Kidney (tissue), 14 donors: ENCODE results near the gene ACTN3. TPM values are rescaled to one million over a fixed set of nuclear protein-coding genes. Genes with fewer than 3 reads are reported as not detected.
"Not testable (repeated sequence)": the region's sequence is repeated elsewhere in the genome, so short reads cannot be mapped to it uniquely, and the experiment has no call there.

Experiments used
- DNase-seq, 5 donors: peaks; one replicate each; pipeline ENCODE4 v3.0.0-alpha.2; 2013 to 2020
- FAIRE-seq: peaks from 2 replicates; lab custom pipeline; 2012; peaks lifted over from hg19 to GRCh38; lab: Jason Lieb, UNC
- H3K27ac ChIP-seq, 2 donors: one replicate each; pipeline ENCODE4 v1.7.0; 2013; ENCODE audit warnings: low read depth in 2 of 2, low read length in 2 of 2, inconsistent platforms in 1 of 2
- H3K27me3 ChIP-seq: one replicate; pipeline ENCODE4 v1.7.1; 2013; ENCODE audit warnings: low read length, inconsistent platforms; ENCODE audit not compliant: control insufficient read depth, insufficient read depth
- H3K36me3 ChIP-seq, 3 donors: one replicate each; pipeline versions ENCODE4 v1.7.0 to v1.7.1; 2013; ENCODE audit warnings: low read length in 3 of 3, control low read depth in 1 of 3, inconsistent platforms in 1 of 3; ENCODE audit not compliant: insufficient read depth in 3 of 3, control insufficient read depth in 2 of 3
- H3K4me1 ChIP-seq, 3 donors: one replicate each; pipeline versions ENCODE4 v1.7.0 to v1.7.1; 2013; ENCODE audit warnings: low read length in 3 of 3, inconsistent platforms in 1 of 3, low read depth in 1 of 3; ENCODE audit not compliant: control insufficient read depth in 2 of 3, insufficient read depth in 2 of 3
- H3K4me3 ChIP-seq, 3 donors: one replicate each; pipeline versions ENCODE4 v1.7.0 to v1.8.1; 2013; ENCODE audit warnings: low read length in 3 of 3, control low read depth in 1 of 3, inconsistent platforms in 1 of 3
- H3K9ac ChIP-seq, 3 donors: one replicate each; pipeline versions ENCODE4 v1.7.0 to v1.7.1; 2013; ENCODE audit warnings: low read length in 3 of 3, control low read depth in 1 of 3, inconsistent platforms in 1 of 3
- H3K9me3 ChIP-seq, 3 donors: one replicate each; pipeline versions ENCODE4 v1.7.0 to v1.7.1; 2013; ENCODE audit warnings: low read length in 3 of 3, control low read depth in 1 of 3, inconsistent platforms in 1 of 3; ENCODE audit not compliant: control insufficient read depth in 2 of 3, insufficient read depth in 1 of 3
- intact Hi-C: fragments of 100-400 bp; cut with DNase I; formaldehyde crosslinking; loops from one replicate; pipeline ENCODE4 v1.11.1; 2022
- polyA plus RNA-seq: library from polyadenylated mRNA; stranded (reverse); fragments of 350-450 nt; fragmentation: Illumina TruSeq; extraction: RNeasy Lipid Tissue Mini Kit (QIAGEN cat#74804); gene quantifications from one replicate; pipeline ENCODE4 v1.2.3, GENCODE V29; 2014; ENCODE audit warnings: low read depth, low replicate concordance; ENCODE audit not compliant: insufficient read depth
- total RNA-seq: library from RNA; stranded (reverse); fragmentation: NEBNext Ultra II Directional; extraction: Animal tissue kit (Norgen Biotek cat#: 25700); gene quantifications from one replicate; pipeline ENCODE4 v1.2.1, GENCODE V29; 2021
- TF ChIP-seq, protein P1 (sequence below): IDR thresholded peaks from 3 replicates; pipeline ENCODE4 v1.5.1; 2012; ENCODE audit warnings: mild to moderate bottlenecking, moderate library complexity, borderline replicate concordance; ENCODE audit not compliant: insufficient read depth; ENCODE audit errors: extremely low read depth
- donor health status: control.
- donor health status: control.
- donor health status: control.
- donor health status: control.
- donor health status: control.
- donor health status: DM: yes; HTN: yes; CAD: no.
- donor health status: Normal renal cell carcinoma (clear cell type).

Gene ACTN3
- total and polyA plus RNA-seq, 2 donors from 2014 or later, result 0.16 TPM; not detected in 1

GRCh38 chr11:66585447-66585846, 38.7 kb downstream of the ACTN3 start:
- FAIRE-seq, H3K36me3 ChIP-seq, H3K9me3 ChIP-seq, H3K27me3 ChIP-seq, H3K4me1 ChIP-seq, DNase-seq, intact Hi-C loops, H3K4me3 ChIP-seq, H3K27ac ChIP-seq, H3K9ac ChIP-seq: not testable (repeated sequence)

DNA sequence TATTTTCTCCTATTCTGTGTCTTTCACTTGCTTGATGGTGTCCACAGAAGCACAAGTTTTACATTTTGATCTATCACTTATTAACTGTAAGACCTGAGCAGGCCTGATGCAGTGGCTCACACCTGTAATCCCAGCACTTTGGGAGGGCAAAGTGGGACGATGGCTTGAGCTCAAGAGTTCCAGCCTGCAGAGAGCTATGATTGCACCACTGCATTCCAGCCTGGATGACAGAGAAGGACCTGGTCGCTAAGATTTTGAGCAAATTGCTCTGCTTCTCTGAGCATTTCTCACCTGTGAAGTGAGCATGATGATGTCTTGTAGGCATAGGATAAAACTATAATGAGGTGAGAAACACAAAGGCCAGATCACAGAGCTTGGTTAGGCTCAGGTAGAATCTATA, 39.4 kb downstream of the ACTN3 start:
- H3K4me1 ChIP-seq, result no peaks in the 10 kb centered on the region
- no peak overlapping the region for H3K27ac ChIP-seq
- FAIRE-seq (no peak), DNase-seq (no peak)
- TF ChIP-seq, protein P1, sequence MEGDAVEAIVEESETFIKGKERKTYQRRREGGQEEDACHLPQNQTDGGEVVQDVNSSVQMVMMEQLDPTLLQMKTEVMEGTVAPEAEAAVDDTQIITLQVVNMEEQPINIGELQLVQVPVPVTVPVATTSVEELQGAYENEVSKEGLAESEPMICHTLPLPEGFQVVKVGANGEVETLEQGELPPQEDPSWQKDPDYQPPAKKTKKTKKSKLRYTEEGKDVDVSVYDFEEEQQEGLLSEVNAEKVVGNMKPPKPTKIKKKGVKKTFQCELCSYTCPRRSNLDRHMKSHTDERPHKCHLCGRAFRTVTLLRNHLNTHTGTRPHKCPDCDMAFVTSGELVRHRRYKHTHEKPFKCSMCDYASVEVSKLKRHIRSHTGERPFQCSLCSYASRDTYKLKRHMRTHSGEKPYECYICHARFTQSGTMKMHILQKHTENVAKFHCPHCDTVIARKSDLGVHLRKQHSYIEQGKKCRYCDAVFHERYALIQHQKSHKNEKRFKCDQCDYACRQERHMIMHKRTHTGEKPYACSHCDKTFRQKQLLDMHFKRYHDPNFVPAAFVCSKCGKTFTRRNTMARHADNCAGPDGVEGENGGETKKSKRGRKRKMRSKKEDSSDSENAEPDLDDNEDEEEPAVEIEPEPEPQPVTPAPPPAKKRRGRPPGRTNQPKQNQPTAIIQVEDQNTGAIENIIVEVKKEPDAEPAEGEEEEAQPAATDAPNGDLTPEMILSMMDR, result no peak
- H3K36me3 ChIP-seq, result no peaks in the 10 kb centered on the region
- H3K9me3 ChIP-seq, result no peaks in the 10 kb centered on the region
- H3K4me3 ChIP-seq, result no peak overlapping the region
- intact Hi-C loops, result no loop called here
- no peaks in the 10 kb centered on the region for H3K27me3 ChIP-seq
- no peak overlapping the region for H3K9ac ChIP-seq

DNA sequence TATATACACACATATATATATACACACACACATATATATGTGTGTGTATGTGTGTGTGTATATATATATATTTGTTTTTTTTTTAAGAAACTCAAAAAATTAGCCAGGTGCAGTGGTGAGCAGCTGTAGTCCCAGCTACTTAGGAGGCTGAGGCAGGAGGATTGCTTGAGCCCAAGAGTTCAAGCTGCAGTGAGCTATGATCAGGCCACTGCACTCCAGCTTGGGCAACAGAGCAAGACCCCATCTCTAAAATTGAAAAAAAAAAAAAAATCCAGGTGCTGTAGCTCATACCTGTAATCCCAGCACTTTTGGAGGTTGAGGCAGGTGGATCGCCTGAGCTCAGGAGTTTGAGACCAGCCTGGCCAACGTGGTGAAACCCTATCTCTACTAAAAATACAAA, 42.6 kb downstream of the ACTN3 start:
- H3K27ac ChIP-seq, H3K9ac ChIP-seq, FAIRE-seq, H3K36me3 ChIP-seq, H3K27me3 ChIP-seq, intact Hi-C loops, DNase-seq, H3K4me3 ChIP-seq, H3K9me3 ChIP-seq: not testable (repeated sequence)
- H3K4me1 ChIP-seq, result peaks cover 0 to 14% (median 6%) of the 10 kb centered on the region in 3 donors

DNA sequence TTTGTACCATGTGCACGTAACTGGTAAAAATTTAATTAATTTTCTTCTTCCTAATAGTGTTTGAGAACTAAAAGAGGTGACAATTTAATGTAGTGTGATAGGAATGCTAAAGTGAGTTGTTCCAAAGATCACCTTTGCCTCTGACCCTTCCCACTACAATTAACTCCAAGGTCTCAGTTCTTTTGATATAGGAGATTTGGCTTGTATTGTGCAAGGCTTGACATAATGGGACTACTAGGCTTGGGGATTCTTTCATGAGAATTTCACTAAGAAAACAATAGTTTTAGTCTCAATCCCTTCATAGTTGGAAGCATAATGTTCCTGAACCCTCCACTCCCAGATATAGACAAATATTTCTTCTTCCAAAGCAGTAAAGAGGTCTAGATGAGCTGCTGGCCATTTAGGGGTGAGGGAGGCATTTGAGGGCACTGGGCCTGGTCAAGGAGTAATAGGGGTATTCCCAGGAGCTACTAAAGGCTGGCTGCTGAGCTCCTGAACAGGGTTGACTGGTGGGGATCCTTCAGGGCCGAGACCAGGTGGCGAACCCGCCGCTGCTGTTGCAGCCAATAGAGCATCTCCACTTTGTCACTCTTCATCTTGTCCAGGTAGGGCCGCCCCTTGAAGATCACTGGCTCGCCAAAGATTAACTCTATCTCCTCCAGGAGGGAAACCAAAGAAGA, 43.4 kb downstream of the ACTN3 start:
- Histone ChIP-seq H3K27me3 (no peaks in the 10 kb centered on the region), H3K36me3 (no peaks in the 10 kb centered on the region), H3K27ac (no peak overlapping the region), H3K9ac (no peak overlapping the region), H3K4me1 (peaks cover 0 to 19% (median 14%) of the 10 kb centered on the region in 3 donors), H3K9me3 (no peaks in the 10 kb centered on the region), H3K4me3 (no peak overlapping the region)
- FAIRE-seq (no peak), DNase-seq (no peak)
- TF ChIP-seq, protein P1, result no peak
- intact Hi-C loops, result no loop called here
